Colonic mucosa (tissue), 4 donors: ENCODE measurements around the gene APOBEC2. TPM values are rescaled to one million over a fixed set of nuclear protein-coding genes. Genes with fewer than 3 reads are reported as not detected.

Experiments
- DNase-seq: peaks from one replicate; pipeline ENCODE4 v3.0.0-alpha.2; 2020
- H3K27ac ChIP-seq: fragments of 200-600 bp; one replicate; pipeline ENCODE4 v1.8.0; 2021
- H3K27me3 ChIP-seq: fragments of 200-600 bp; one replicate; pipeline ENCODE4 v1.8.0; 2021
- H3K36me3 ChIP-seq: fragments of 200-600 bp; one replicate; pipeline ENCODE4 v1.8.0; 2021
- H3K4me1 ChIP-seq: fragments of 200-600 bp; one replicate; pipeline ENCODE4 v1.8.0; 2021; ENCODE audit warnings: mild to moderate bottlenecking
- H3K4me3 ChIP-seq: fragments of 200-600 bp; one replicate; pipeline ENCODE4 v1.8.0; 2021
- H3K9ac ChIP-seq, 2 donors: one replicate each; pipeline ENCODE4 v1.7.0; 2013; ENCODE audit warnings: control low read depth in 2 of 2, low read depth in 2 of 2, low read length in 2 of 2
- H3K9me3 ChIP-seq: fragments of 200-600 bp; one replicate; pipeline ENCODE4 v1.8.0; 2021
- CTCF ChIP-seq: fragments of 200-600 bp; IDR thresholded peaks from one replicate; pipeline ENCODE4 v1.8.0; 2022; ENCODE audit warnings: antibody characterized with exemption, mild to moderate bottlenecking
- intact Hi-C: fragments of 100-400 bp; cut with DNase I; formaldehyde crosslinking; loops from one replicate; pipeline ENCODE4 v1.14.1; 2022
- total RNA-seq, 2 donors: library from RNA; stranded (reverse); fragmentation: NEBNext Ultra II Directional in 1 of 2; extraction: Animal tissue kit (Norgen Biotek cat#: 25700) in 1 of 2; gene quantifications; one replicate each; pipeline ENCODE4 v1.2.1, GENCODE V29; 2021
- donor health status: healthy.
- donor health status: DM: no; HTN: no; CAD: no.
- donor health status: DM: no; HTN: no; CAD: no.

APOBEC2 gene
- total RNA-seq, 2 donors from 2014 or later = 0.22 TPM; not detected in 1

GRCh38 chr6:41054511-41054910, 1.5 kb downstream of the APOBEC2 start:
- no peak for TF ChIP-seq CTCF
- no peak overlapping the region for H3K27ac ChIP-seq
- DNase-seq = no peak

GRCh38 chr6:41055149-41055548, 2.1 kb downstream of the APOBEC2 start:
- Histone ChIP-seq H3K36me3 (no peaks in the 10 kb centered on the region), H3K27me3 (no peaks in the 10 kb centered on the region), H3K9me3 (no peaks in the 10 kb centered on the region), H3K27ac (no peak overlapping the region), H3K4me3 (no peak overlapping the region), H3K4me1 (peaks cover 5% of the 10 kb centered on the region), H3K9ac (no peak overlapping the region)
- DNase-seq = no peak
- TF ChIP-seq CTCF = no peak
- intact Hi-C loops = no loop called here

More at GRCh38 chr6:41054511-41054910, 1.5 kb downstream of the APOBEC2 start:
- Histone ChIP-seq H3K9ac (no peak overlapping the region), H3K4me1 (peaks cover 5% of the 10 kb centered on the region), H3K36me3 (no peaks in the 10 kb centered on the region), H3K4me3 (no peak overlapping the region), H3K27me3 (no peaks in the 10 kb centered on the region), H3K9me3 (no peaks in the 10 kb centered on the region)
- intact Hi-C loops = no loop called here

- no peak for TF ChIP-seq CTCF
- Histone ChIP-seq H3K9ac (no peak overlapping the region), H3K9me3 (no peaks in the 10 kb centered on the region), H3K27ac (no peak overlapping the region), H3K4me1 (peaks cover 5% of the 10 kb centered on the region), H3K36me3 (no peaks in the 10 kb centered on the region), H3K4me3 (no peak overlapping the region), H3K27me3 (no peaks in the 10 kb centered on the region)
- no peak for DNase-seq
- intact Hi-C loops = no loop called here
Observed at GRCh38 chr6:41056768-41057490, 3.9 kb downstream of the APOBEC2 start.

GRCh38 chr6:41058783-41059181, 5.8 kb downstream of the APOBEC2 start:
- no peak for DNase-seq
- Histone ChIP-seq H3K27ac (no peak overlapping the region), H3K4me3 (no peak overlapping the region), H3K9ac (no peak overlapping the region), H3K27me3 (no peaks in the 10 kb centered on the region), H3K9me3 (no peaks in the 10 kb centered on the region), H3K4me1 (peaks cover 5% of the 10 kb centered on the region), H3K36me3 (no peaks in the 10 kb centered on the region)
- intact Hi-C loops = no loop called here
- no peak for TF ChIP-seq CTCF

- no peak for TF ChIP-seq CTCF
- H3K36me3 ChIP-seq = no peaks in the 10 kb centered on the region
- H3K4me3 ChIP-seq = no peak overlapping the region
- H3K27me3 ChIP-seq = no peaks in the 10 kb centered on the region
- no peak overlapping the region for H3K27ac ChIP-seq
- DNase-seq = no peak
- peaks cover 5% of the 10 kb centered on the region for H3K4me1 ChIP-seq
- H3K9ac ChIP-seq = no peak overlapping the region
- intact Hi-C loops = no loop called here
- no peaks in the 10 kb centered on the region for H3K9me3 ChIP-seq
Observed at GRCh38 chr6:41059556-41059955, 6.6 kb downstream of the APOBEC2 start.
